ENCODE results near the gene RABGGTB.

GRCh38 chr1:75812065-75812464 is 26.0 kb downstream of the RABGGTB start:
- TF ChIP-seq CTCF (IDR thresholded peaks at IDR 0.05) (no peak), POLR2A (IDR thresholded peaks at IDR 0.05) (no peak), POLR2AphosphoS5 (IDR thresholded peaks at IDR 0.05; ENCODE audit: insufficient read depth in 1 of 2, low read depth in 1 of 2) (no peak)

Measured in vagina (tissue), 2 donors.